A549 treated with CORT108297 at 1 μM for 4 hours (cell line): Measurements from ENCODE around the gene LCE6A. TPM values are rescaled to one million over a fixed set of nuclear protein-coding genes. Genes with fewer than 3 reads are reported as not detected.

Source experiments
- total RNA-seq: library from RNA; stranded (reverse); fragments of 200-300 nt; extraction: Qiagen RNA extraction; gene quantifications from 5 replicates; pipeline ENCODE4 v1.2.3, GENCODE V29; 2022

Gene LCE6A
- total RNA-seq = not detected in 5 replicates

GRCh38 chr1:152842556-152842955 lies at the start of gene LCE6A:
Gene LCE6A (plus strand): TSS chr1:152842856. CDS start chr1:152843521, 665 bp downstream.

GRCh38 chr1:152796421-152796820 lies 46.2 kb upstream of the LCE6A start, which contains the start of gene LCE1D:
Gene LCE1D (plus strand): TSS chr1:152796721. CDS start chr1:152797795, 1,074 bp downstream.

GRCh38 chr1:152806576-152806975 lies 36.1 kb upstream of the LCE6A start, which contains the start of gene LCE1C:
Gene LCE1C (minus strand): TSS chr1:152806651. CDS start chr1:152805478, 1,173 bp downstream.

GRCh38 chr1:152811671-152812070 lies 31.0 kb upstream of the LCE6A start, which contains the start of gene LCE1B:
Gene LCE1B (plus strand): TSS chr1:152811971. CDS start chr1:152812447, 476 bp downstream.

GRCh38 chr1:152827173-152827572 lies 15.5 kb upstream of the LCE6A start, which contains the start of gene LCE1A:
Gene LCE1A (plus strand): TSS chr1:152827473. CDS start chr1:152827473, 0 bp downstream.

GRCh38 chr1:152859696-152860095 lies 17.0 kb downstream of the LCE6A start, which contains the start of gene LCE7A:
Gene LCE7A (plus strand): TSS chr1:152859996. CDS start chr1:152860698, 702 bp downstream.

GRCh38 chr1:152878042-152878441 lies 35.4 kb downstream of the LCE6A start, which contains the start of gene SMCP:
Gene SMCP (plus strand): TSS chr1:152878322. CDS start chr1:152884423, 6,101 bp downstream.

Other genes with a start within 250 kb of the LCE6A start
- not detected in 5 replicates for gene LCE3C, start 242.6 kb upstream of the LCE6A start, total RNA-seq
- not detected in 5 replicates for gene LCE3B, start 229.0 kb upstream of the LCE6A start, total RNA-seq
- not detected in 5 replicates for gene LCE3A, start 219.8 kb upstream of the LCE6A start, total RNA-seq
- not detected in 5 replicates for gene LCE2D, start 179.5 kb upstream of the LCE6A start, total RNA-seq
- not detected in 5 replicates for gene LCE2C, start 167.6 kb upstream of the LCE6A start, total RNA-seq
- gene LCE2B, start 156.7 kb upstream of the LCE6A start, total RNA-seq = not detected in 5 replicates
- gene LCE2A, start 144.5 kb upstream of the LCE6A start, total RNA-seq = not detected in 5 replicates
- gene LCE4A, start 134.7 kb upstream of the LCE6A start, total RNA-seq = not detected in 5 replicates
- gene KPRP, start 84.8 kb upstream of the LCE6A start, total RNA-seq = not detected in 5 replicates
- gene LCE1F, start 67.7 kb upstream of the LCE6A start, total RNA-seq = not detected in 5 replicates
- gene LCE1E, start 56.6 kb upstream of the LCE6A start, total RNA-seq = 0.31 TPM in 1 of 5 replicates, not detected in the others
- gene LCE1D, start 46.1 kb upstream of the LCE6A start, total RNA-seq = not detected in 5 replicates
- gene LCE1C, start 36.2 kb upstream of the LCE6A start, total RNA-seq = not detected in 5 replicates
- 0.07 TPM in 1 of 5 replicates, not detected in the others for gene LCE1B, start 30.9 kb upstream of the LCE6A start, total RNA-seq
- not detected in 5 replicates for gene LCE1A, start 15.4 kb upstream of the LCE6A start, total RNA-seq
- gene LCE7A, start 17.1 kb downstream of the LCE6A start, total RNA-seq = not detected in 5 replicates
- not detected in 5 replicates for gene SMCP, start 35.5 kb downstream of the LCE6A start, total RNA-seq
- 0.03 to 0.06 TPM in 2 of 5 replicates, not detected in the others for gene IVL, start 65.7 kb downstream of the LCE6A start, total RNA-seq
- gene SPRR5, start 104.3 kb downstream of the LCE6A start, total RNA-seq = not detected in 5 replicates
- gene SPRR4, start 127.8 kb downstream of the LCE6A start, total RNA-seq = not detected in 5 replicates
- gene SPRR1A, start 141.2 kb downstream of the LCE6A start, total RNA-seq = not detected in 5 replicates
- not detected in 5 replicates for gene SPRR3, start 158.9 kb downstream of the LCE6A start, total RNA-seq
- not detected in 5 replicates for gene SPRR1B, start 188.3 kb downstream of the LCE6A start, total RNA-seq
- 0.21 TPM in 1 of 5 replicates, not detected in the others for gene SPRR2D, start 198.3 kb downstream of the LCE6A start, total RNA-seq
- not detected in 5 replicates for gene SPRR2A, start 214.7 kb downstream of the LCE6A start, total RNA-seq
- gene SPRR2B, start 228.8 kb downstream of the LCE6A start, total RNA-seq = not detected in 5 replicates